Measurements from ENCODE around the gene WDR83. TPM values are rescaled to one million over a fixed set of nuclear protein-coding genes. Genes with fewer than 3 reads are reported as not detected.
A peak's percentile ranks its signal among the peaks of the same experiment; 100 is the strongest.
"Not testable (repeated sequence)": the region's sequence is repeated elsewhere in the genome, so short reads cannot be mapped to it uniquely, and the experiment has no call there.

WDR83 gene
- total RNA-seq, 2 experiments from 2014 or later = 17.1 to 17.8 TPM

DNA sequence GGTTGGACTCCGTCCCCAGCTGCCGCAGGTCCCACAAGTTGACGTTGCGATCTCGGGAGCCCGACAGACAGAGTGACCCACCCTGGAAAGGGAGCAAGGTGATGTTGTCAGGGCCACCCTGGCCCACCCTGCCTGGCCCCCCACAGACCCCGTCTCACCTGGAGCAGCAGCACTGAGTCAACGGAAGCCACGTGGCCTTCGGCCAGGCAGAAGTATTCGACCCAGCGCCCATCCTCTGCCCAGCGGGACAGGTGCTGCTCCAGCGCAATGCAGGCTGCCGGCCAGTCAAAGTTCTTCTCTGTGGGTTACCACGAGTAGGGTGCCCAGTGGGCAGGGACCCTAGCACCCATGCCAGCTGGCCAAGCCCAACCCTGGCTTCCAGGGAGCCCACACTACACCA lies 28.0 kb downstream of the WDR83 start:
- Mint-ChIP-seq H3K4me1 (ENCODE audit: low read depth) (peaks cover 14% of the 10 kb centered on the region), H3K4me3 (peak overlapping the region; percentile 39), H3K9me3 (no peaks in the 10 kb centered on the region), H3K36me3 (peaks cover 2% of the 10 kb centered on the region), H3K27ac (no peak overlapping the region), H3K27me3 (no peaks in the 10 kb centered on the region)
- ChIA-PET POLR2A (no interaction called here), CTCF (interaction anchor here (1.9 to 2.6 kb wide), 4 partner anchors 18 to 65 kb away, joined by 6 to 12 read pairs (median 11); no protein-coding TSS in a partner anchor)
- intact Hi-C loops (cut with micrococcal nuclease) = no loop called here
- DNase-seq = no peak

DNA sequence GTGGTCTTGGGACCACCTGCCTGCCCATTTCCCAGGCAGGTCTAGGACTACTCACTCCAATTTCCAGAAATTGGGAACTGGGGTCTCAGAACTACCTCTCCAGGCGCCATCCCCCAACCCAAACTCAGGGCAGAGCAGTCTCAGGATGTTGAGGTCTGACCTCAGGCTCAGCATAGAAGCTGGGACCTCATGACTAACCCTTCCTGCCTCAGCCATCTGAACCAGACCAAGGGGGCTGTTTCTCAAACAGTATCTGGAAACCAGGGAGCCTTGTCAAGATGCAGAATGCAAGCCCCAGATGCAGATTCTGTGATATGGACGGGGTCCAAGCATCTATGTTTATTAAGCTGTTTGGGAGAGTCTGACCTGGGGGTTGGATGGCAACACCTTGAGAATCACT lies 28.5 kb downstream of the WDR83 start:
- Mint-ChIP-seq H3K4me1 (ENCODE audit: low read depth) (peaks cover 14% of the 10 kb centered on the region), H3K27ac (no peak overlapping the region)
- intact Hi-C loops (cut with micrococcal nuclease) = no loop called here

DNA sequence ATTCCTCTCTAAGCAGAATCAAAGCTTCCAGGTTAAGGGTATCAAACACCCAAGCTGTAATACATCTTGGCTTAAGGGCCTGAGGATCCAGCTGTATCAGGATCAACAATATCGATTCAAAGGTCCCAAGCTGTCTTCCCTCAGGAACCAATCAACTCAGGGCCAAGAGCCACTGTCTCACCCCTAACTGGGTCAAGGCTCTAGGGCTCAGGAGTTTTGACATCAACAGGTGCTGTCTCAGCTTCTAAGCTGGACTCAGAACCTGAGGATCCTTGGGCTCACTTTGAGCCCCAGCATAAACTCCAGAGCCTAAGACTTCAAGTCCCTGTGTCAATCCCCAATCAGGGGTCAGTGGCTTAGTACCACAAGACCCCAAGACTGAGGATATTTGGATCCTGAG lies 28.9 kb downstream of the WDR83 start:
- peaks cover 14% of the 10 kb centered on the region for H3K4me1 Mint-ChIP-seq (ENCODE audit: low read depth)

More for the DNA sequence above, 28.5 kb downstream of the WDR83 start:
- Mint-ChIP-seq H3K4me3 (peak overlapping the region; percentile 39), H3K27me3 (no peaks in the 10 kb centered on the region), H3K9me3 (no peaks in the 10 kb centered on the region), H3K36me3 (peaks cover 2% of the 10 kb centered on the region)
- CTCF ChIA-PET = interaction anchor here (0.8 to 2.6 kb wide), 6 partner anchors 19 to 153 kb away, joined by 3 to 12 read pairs (median 8); no protein-coding TSS in a partner anchor
- POLR2A ChIA-PET = interaction anchor here (2.5 kb wide), 1 partner anchor 27 kb away, joined by 14 read pairs; no protein-coding TSS in a partner anchor
- no peak for DNase-seq

DNA sequence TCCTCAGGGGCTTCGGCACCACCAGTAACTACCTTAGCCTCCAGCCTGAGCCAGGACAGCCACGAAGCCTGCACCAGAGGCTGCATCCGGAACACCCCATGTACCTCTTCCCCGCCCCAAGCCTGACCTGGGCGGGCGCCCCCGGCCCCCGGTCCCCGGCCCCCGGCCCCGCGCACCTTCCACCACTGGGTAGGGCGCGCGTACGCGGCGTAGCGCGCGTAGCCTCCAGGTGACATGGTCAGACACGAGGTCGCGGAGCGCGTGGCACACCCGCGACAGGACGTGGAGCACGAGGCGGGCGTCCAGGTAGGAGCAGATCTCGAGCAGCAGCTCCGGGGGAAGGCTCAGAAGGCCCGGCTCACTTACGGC lies 29.4 kb downstream of the WDR83 start:
- Mint-ChIP-seq H3K4me3 (peak overlapping the region; percentile 84), H3K27me3 (no peaks in the 10 kb centered on the region), H3K36me3 (peaks cover 6% of the 10 kb centered on the region), H3K9me3 (no peaks in the 10 kb centered on the region), H3K27ac (no peak overlapping the region), H3K4me1 (ENCODE audit: low read depth) (peaks cover 14% of the 10 kb centered on the region)
- intact Hi-C loops (cut with micrococcal nuclease) = loop anchor here (1.0 to 2.0 kb wide), 2 partner anchors 15 to 27 kb away; partner anchors contain the start of genes DHPS and TNPO2
- peak; percentile 29 for DNase-seq
- CTCF ChIA-PET = interaction anchor here (1.0 to 2.6 kb wide), 8 partner anchors 11 to 64 kb away, joined by 3 to 12 read pairs (median 6); no protein-coding TSS in a partner anchor
- POLR2A ChIA-PET = interaction anchor here (0.6 to 2.5 kb wide), 7 partner anchors 12 to 241 kb away, joined by 3 to 14 read pairs (median 3); partner anchors contain the start of genes DHPS, GET3 and TRIR

More for the DNA sequence above, 28.9 kb downstream of the WDR83 start:
- no peak for DNase-seq
- no peak overlapping the region for H3K27ac Mint-ChIP-seq
- POLR2A ChIA-PET = interaction anchor here (1.2 to 2.5 kb wide), 3 partner anchors 14 to 38 kb away, joined by 4 to 14 read pairs (median 12); partner anchors contain the start of genes DHPS and TRIR
- H3K27me3 Mint-ChIP-seq = no peaks in the 10 kb centered on the region
- no peaks in the 10 kb centered on the region for H3K9me3 Mint-ChIP-seq
- peaks cover 2% of the 10 kb centered on the region for H3K36me3 Mint-ChIP-seq
- CTCF ChIA-PET = interaction anchor here (0.8 to 2.6 kb wide), 6 partner anchors 19 to 152 kb away, joined by 3 to 12 read pairs (median 8); no protein-coding TSS in a partner anchor
- intact Hi-C loops (cut with micrococcal nuclease) = no loop called here
- peak overlapping the region; percentile 84 for H3K4me3 Mint-ChIP-seq

DNA sequence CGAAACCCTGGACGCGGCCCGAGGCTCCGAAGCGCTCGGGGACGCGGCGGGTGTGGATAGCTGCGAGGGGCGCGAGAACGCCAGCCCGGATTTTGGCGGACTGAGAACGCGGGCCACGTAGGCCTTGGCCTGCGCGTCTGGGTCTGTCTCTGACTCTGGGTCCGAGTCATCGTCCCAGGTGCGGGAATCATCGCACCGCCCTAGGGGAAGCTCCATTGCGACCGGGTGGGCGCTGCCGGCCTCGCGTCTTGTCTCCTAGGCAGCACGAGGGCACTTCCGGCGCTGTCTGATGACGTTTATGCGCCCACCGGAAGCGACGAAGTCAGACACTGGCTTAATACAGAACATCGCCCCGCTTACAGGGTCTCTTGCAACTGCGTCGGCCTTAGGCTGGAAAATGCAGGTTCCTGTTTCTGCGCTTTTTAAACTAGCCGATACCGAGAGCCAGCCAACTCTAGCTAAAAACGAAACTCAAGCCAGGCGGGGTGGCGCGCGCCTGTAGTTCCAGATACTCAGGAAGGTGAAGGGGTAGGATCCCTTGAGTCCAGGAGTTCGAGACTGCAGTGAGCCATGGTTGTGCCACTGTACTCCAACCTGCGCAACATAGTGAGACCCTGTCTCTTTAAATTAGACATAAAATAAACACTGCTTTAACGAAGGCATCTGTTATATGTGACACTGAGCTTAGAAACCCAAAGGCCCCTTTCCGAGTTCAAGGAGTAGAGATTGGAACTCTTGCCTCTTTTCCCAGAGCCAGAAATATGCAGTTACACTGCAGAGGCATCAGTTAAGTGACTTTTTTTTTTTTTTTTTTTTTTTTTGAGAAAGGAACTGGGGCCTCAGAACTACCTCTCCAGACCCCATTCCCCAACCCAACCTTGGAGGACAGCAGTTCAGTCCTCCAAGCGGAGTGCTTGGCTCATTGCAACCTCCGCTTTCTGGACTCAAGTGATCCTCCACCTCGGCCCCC lies 30.0 kb downstream of the WDR83 start, which contains the start of gene FBXW9:
TSS of gene FBXW9 (minus strand) at position 266 of the 970 bp plus-strand sequence. CDS start at position 216, 50 bp downstream.
- H3K27ac Mint-ChIP-seq = peak within 1 kb of the TSS; percentile 87
- ChIA-PET CTCF (interaction anchor here (1.0 to 2.6 kb wide), 9 partner anchors 11 to 63 kb away, joined by 3 to 12 read pairs (median 5); no protein-coding TSS in a partner anchor), POLR2A (interaction anchor here (0.6 to 2.5 kb wide), 7 partner anchors 11 to 241 kb away, joined by 3 to 14 read pairs (median 3); partner anchors contain the start of genes DHPS, GET3 and TRIR)
- no peaks in the 10 kb centered on the region for H3K9me3 Mint-ChIP-seq
- peaks cover 14% of the 10 kb centered on the region for H3K4me1 Mint-ChIP-seq (ENCODE audit: low read depth)
- peaks cover 11% of the 10 kb centered on the region for H3K36me3 Mint-ChIP-seq
- peak; percentile 98 for DNase-seq
- intact Hi-C loops (cut with micrococcal nuclease) = loop anchor here (1.0 to 2.0 kb wide), 2 partner anchors 15 to 26 kb away; partner anchors contain the start of genes DHPS and TNPO2
- H3K4me3 Mint-ChIP-seq = peak within 1 kb of the TSS; percentile 84
- no peaks in the 10 kb centered on the region for H3K27me3 Mint-ChIP-seq

DNA sequence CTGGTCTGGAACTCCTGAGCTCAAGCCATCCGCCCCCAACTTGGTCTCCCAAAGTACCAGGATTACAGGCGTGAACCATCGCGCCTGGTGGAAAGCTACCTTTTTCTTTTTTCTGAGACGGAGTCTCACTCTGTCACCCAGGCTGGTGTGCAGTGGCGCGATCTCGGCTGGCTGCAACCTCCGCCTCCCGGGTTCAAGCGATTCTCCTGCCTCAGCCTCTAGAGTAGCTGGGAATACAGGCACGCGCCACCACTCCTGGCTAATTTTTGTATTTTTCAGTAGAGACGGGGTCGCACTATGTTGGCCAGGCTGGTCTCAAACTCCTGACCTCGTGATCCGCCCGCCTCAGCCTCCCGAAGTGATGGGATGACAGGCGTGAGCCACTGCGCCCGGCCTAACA lies 30.8 kb downstream of the WDR83 start:
- not testable (repeated sequence) for H3K9me3 Mint-ChIP-seq, H3K27me3 Mint-ChIP-seq, H3K27ac Mint-ChIP-seq, DNase-seq
- POLR2A ChIA-PET = interaction anchor here (1.5 to 2.5 kb wide), 3 partner anchors 16 to 240 kb away, joined by 3 to 14 read pairs (median 12); partner anchors contain the start of gene DHPS
- peak overlapping the region; percentile 26 for H3K4me3 Mint-ChIP-seq
- CTCF ChIA-PET = interaction anchor here (1.0 to 2.6 kb wide), 5 partner anchors 12 to 63 kb away, joined by 3 to 12 read pairs (median 3); no protein-coding TSS in a partner anchor
- H3K36me3 Mint-ChIP-seq = peaks cover 13% of the 10 kb centered on the region
- intact Hi-C loops (cut with micrococcal nuclease) = loop anchor here (2.0 kb wide), 1 partner anchor 25 kb away; the partner anchor contains the start of gene TNPO2
- H3K4me1 Mint-ChIP-seq (ENCODE audit: low read depth) = peaks cover 14% of the 10 kb centered on the region

DNA sequence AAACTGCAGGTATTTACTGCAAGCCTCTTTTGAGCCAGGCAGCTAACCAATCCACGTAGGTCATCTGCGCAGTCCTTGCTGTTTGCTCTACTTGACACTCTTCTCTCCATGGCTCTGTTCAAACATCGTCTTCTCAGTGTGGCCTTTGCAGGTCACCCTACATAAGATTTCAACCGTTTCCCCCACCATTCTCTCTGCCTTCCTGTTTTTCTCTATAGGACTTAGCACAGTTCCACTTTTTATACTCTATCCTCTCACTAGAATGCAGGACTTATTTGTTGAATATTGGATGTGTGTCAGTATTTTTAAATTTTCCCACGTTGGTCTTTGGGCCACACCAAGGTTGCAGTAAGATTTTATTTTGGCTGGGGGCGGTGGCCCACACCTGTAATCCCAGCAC lies 31.5 kb downstream of the WDR83 start:
- CTCF ChIA-PET = interaction anchor here (1.0 to 1.2 kb wide), 3 partner anchors 12 to 62 kb away, joined by 3 read pairs; no protein-coding TSS in a partner anchor
- H3K9me3 Mint-ChIP-seq = no peaks in the 10 kb centered on the region
- no peak overlapping the region for H3K27ac Mint-ChIP-seq
- no peaks in the 10 kb centered on the region for H3K27me3 Mint-ChIP-seq
- H3K4me1 Mint-ChIP-seq (ENCODE audit: low read depth) = peaks cover 14% of the 10 kb centered on the region
- DNase-seq = no peak
- POLR2A ChIA-PET = no interaction called here
- peak overlapping the region; percentile 22 for H3K4me3 Mint-ChIP-seq
- intact Hi-C loops (cut with micrococcal nuclease) = no loop called here
- peaks cover 15% of the 10 kb centered on the region for H3K36me3 Mint-ChIP-seq

DNA sequence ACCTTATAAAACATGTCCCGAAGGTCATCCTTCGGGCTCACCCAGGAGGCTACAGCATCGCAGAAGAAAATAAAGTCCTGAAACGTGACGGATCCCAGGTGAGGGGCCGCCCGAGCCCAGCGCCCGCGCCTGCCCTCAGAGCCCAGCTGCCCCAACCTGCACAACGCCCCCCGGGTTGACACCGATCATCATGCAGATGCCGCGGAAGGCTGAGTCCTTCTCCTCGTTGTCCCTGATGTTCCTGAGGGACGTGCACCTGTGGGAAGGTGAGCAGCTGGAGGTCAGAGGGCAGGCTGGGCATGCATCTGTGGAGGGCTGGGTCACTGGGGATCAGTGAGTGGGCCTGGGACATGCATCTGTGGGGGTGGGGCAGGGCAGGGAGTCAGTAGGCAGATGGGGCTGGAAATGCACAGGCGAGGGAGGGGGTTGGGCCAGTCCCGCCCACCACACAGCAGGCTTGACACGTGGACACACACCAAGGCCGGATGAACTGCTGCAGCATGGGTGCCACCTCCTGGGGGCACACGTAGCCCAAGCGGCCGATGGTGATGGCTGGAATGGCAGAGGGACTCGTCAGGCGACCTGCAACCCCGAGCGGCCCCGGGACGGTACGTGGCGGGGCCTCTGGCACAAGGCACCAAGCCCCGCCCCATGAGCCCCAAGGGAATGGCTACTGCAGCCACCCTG lies 35.1 kb downstream of the WDR83 start:
- Mint-ChIP-seq H3K4me3 (no peak overlapping the region), H3K27ac (no peak overlapping the region), H3K4me1 (ENCODE audit: low read depth) (peaks cover 4% of the 10 kb centered on the region), H3K36me3 (peaks cover 40% of the 10 kb centered on the region), H3K9me3 (no peaks in the 10 kb centered on the region), H3K27me3 (no peaks in the 10 kb centered on the region)
- intact Hi-C loops (cut with micrococcal nuclease) = no loop called here
- no peak for DNase-seq
- ChIA-PET CTCF (interaction anchor here (0.6 kb wide), 1 partner anchor 46 kb away, joined by 3 read pairs; no protein-coding TSS in a partner anchor), POLR2A (no interaction called here)

DNA sequence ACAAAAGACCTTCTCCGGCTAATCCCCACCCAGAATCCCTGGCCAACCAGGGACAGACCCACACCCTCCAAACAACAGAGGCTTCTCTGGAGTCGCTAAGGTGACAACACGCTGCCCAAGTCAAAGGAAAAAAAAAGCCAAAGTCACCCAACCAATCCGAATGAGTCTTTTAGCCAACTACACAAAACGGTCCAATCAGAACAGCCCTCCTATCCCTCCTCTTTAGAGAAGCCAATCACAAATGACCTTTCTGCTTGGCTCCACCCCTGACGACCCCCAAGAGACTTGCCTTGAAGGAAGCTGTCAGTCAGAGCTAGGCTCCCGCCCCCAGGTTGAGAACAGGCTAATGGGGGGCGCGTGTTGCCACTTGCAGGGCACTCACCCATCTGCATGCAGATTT lies 36.4 kb downstream of the WDR83 start:
- H3K4me1 Mint-ChIP-seq (ENCODE audit: low read depth) = peaks cover 2% of the 10 kb centered on the region
- no peaks in the 10 kb centered on the region for H3K9me3 Mint-ChIP-seq
- H3K4me3 Mint-ChIP-seq = no peak overlapping the region
- ChIA-PET POLR2A (no interaction called here), CTCF (interaction anchor here (0.9 kb wide), 1 partner anchor 57 kb away, joined by 3 read pairs; no protein-coding TSS in a partner anchor)
- peaks cover 44% of the 10 kb centered on the region for H3K36me3 Mint-ChIP-seq
- intact Hi-C loops (cut with micrococcal nuclease) = no loop called here
- DNase-seq = peak; percentile 17
- H3K27ac Mint-ChIP-seq = no peak overlapping the region
- no peaks in the 10 kb centered on the region for H3K27me3 Mint-ChIP-seq

DNA sequence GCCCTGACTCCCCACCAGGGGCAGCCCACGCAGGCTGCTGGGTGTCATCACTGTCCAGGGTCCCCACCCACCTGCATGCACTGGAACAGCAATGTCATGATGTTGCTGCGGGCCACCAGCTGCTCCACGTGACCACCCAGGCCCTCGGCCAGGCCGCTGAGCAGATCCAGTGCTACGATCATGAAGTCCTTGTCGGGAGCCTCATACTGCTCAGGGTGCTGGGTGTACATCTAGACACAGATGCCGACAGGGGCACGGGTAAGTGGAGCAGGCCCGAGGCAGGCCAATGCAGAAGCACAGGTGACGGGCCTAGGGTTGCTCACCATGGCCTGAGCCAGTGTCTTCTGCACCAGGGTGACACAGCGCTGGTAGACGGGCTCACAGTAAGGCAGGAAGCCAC lies 38.6 kb downstream of the WDR83 start:
- CTCF ChIA-PET = no interaction called here
- POLR2A ChIA-PET = no interaction called here
- intact Hi-C loops (cut with micrococcal nuclease) = no loop called here
- DNase-seq = no peak
- Mint-ChIP-seq H3K36me3 (peaks cover 48% of the 10 kb centered on the region), H3K4me1 (ENCODE audit: low read depth) (no peaks in the 10 kb centered on the region), H3K9me3 (no peaks in the 10 kb centered on the region), H3K4me3 (no peak overlapping the region), H3K27ac (no peak overlapping the region), H3K27me3 (no peaks in the 10 kb centered on the region)

DNA sequence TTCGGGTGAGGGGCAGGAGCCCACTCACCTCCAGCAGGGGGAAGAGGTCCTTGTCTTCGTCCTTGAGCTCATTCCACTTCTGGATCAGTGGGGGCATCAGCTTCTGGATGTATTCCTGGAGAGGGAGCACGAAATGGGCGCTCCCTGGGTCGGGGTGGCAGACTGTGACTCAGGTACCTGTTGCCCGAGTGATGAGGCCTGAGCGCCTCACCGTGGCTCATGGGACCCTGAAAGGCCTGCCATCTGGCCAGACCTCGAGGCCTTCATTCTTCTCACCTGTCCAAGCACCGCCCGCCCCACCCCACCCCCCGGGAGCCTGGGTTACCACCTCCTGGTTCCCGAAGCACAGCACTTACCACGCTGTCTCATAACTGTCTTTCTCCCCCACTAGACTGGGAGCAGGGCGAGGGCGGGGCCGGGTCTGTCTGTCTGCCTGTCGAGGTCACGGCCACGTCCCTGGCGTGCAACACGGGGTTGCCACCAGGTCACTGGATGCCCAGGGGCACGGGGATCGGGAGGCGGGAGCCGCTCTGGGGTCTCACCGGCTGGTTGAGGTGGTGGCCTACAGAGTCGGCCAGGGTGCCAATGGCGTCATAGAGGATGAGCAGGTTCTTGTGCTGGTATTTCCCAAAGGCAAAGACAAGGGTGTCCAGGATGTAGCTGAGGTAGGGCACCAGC lies 39.2 kb downstream of the WDR83 start:
- H3K27me3 Mint-ChIP-seq = no peaks in the 10 kb centered on the region
- POLR2A ChIA-PET = no interaction called here
- H3K27ac Mint-ChIP-seq = no peak overlapping the region
- DNase-seq = no peak
- no peak overlapping the region for H3K4me3 Mint-ChIP-seq
- CTCF ChIA-PET = no interaction called here
- H3K9me3 Mint-ChIP-seq = no peaks in the 10 kb centered on the region
- intact Hi-C loops (cut with micrococcal nuclease) = no loop called here
- no peaks in the 10 kb centered on the region for H3K4me1 Mint-ChIP-seq (ENCODE audit: low read depth)
- peaks cover 52% of the 10 kb centered on the region for H3K36me3 Mint-ChIP-seq
